ENCODE measurements around the gene ADAMTS16.
A peak's percentile ranks its signal among the peaks of the same experiment; 100 is the strongest.

Gene ADAMTS16

GRCh38 chr5:5189051-5189430 is 48.9 kb downstream of the ADAMTS16 start:
- Histone ChIP-seq H3K36me3 (ENCODE audit: control insufficient read depth in 1 of 2, insufficient read depth in 2 of 2, low read depth in 1 of 2, low read length in 2 of 2) (peaks cover 0 to 2% of the 10 kb centered on the region in 2 experiments), H3K14ac (ENCODE audit: low read length in 2 of 2) (no peak overlapping the region), H3K9me3 (ENCODE audit: control insufficient read depth, low read length) (no peaks in the 10 kb centered on the region), H2AFZ (ENCODE audit: low read depth, low read length) (no peak overlapping the region), H2AK5ac (ENCODE audit: low read length, severe bottlenecking) (no peak overlapping the region), H2BK15ac (ENCODE audit: low read depth, poor library complexity, severe bottlenecking) (no peak overlapping the region), H3K27me3 (ENCODE audit: control insufficient read depth in 1 of 2, insufficient read depth in 1 of 2, low read length in 2 of 2) (no peaks in the 10 kb centered on the region), H2BK12ac (ENCODE audit: low read length in 2 of 2) (no peak overlapping the region), H2BK5ac (ENCODE audit: low read depth, low read length, poor library complexity, severe bottlenecking) (no peak overlapping the region), H2BK120ac (ENCODE audit: low read depth, low read length) (no peak overlapping the region), H3K27ac (ENCODE audit: low read length, poor library complexity, severe bottlenecking) (no peak overlapping the region), H4K8ac (ENCODE audit: low read length) (no peak overlapping the region), H3K4me2 (ENCODE audit: low read length, poor library complexity, severe bottlenecking) (no peak overlapping the region), H3K4me1 (ENCODE audit: control insufficient read depth, insufficient read depth, low read depth, low read length) (peaks cover 11% of the 10 kb centered on the region), H3K18ac (ENCODE audit: low read depth in 1 of 2, low read length in 2 of 2) (no peak overlapping the region), H3K23ac (ENCODE audit: low read length in 2 of 2) (no peak overlapping the region), H3K79me1 (replicated peaks; ENCODE audit: low read length, poor library complexity, severe bottlenecking) (no peaks in the 10 kb centered on the region), H3K4me3 (ENCODE audit: insufficient read depth in 1 of 2, low read depth in 1 of 2, low read length in 2 of 2) (no peak overlapping the region), H4K91ac (ENCODE audit: low read length) (no peak overlapping the region), H3K9ac (ENCODE audit: low read length) (no peak overlapping the region), H3K4ac (ENCODE audit: low read depth in 1 of 2, low read length in 2 of 2) (no peak overlapping the region)
- no peak for DNase-seq
- WGBS = 93% methylated on average over 5 of the region's 7 CpGs

- 58% methylated on average over 2 of the region's 3 CpGs for WGBS
- H3K23ac ChIP-seq (ENCODE audit: low read length in 2 of 2) = no peak overlapping the region
- H3K18ac ChIP-seq (ENCODE audit: low read depth in 1 of 2, low read length in 2 of 2) = no peak overlapping the region
- H3K14ac ChIP-seq (ENCODE audit: low read length in 2 of 2) = no peak overlapping the region
- H2AK5ac ChIP-seq (ENCODE audit: low read length, severe bottlenecking) = no peak overlapping the region
- no peak overlapping the region for H3K4ac ChIP-seq (ENCODE audit: low read depth in 1 of 2, low read length in 2 of 2)
- no peaks in the 10 kb centered on the region for H3K79me1 ChIP-seq (replicated peaks; ENCODE audit: low read length, poor library complexity, severe bottlenecking)
- H4K91ac ChIP-seq (ENCODE audit: low read length) = no peak overlapping the region
- H2AFZ ChIP-seq (ENCODE audit: low read depth, low read length) = no peak overlapping the region
- DNase-seq = no peak
- no peak overlapping the region for H2BK120ac ChIP-seq (ENCODE audit: low read depth, low read length)
- H2BK5ac ChIP-seq (ENCODE audit: low read depth, low read length, poor library complexity, severe bottlenecking) = no peak overlapping the region
- H3K36me3 ChIP-seq (ENCODE audit: control insufficient read depth in 1 of 2, insufficient read depth in 2 of 2, low read depth in 1 of 2, low read length in 2 of 2) = no peaks in the 10 kb centered on the region
- H3K4me1 ChIP-seq (ENCODE audit: control insufficient read depth, insufficient read depth, low read depth, low read length) = peaks cover 10% of the 10 kb centered on the region
- no peak overlapping the region for H3K4me2 ChIP-seq (ENCODE audit: low read length, poor library complexity, severe bottlenecking)
- peak overlapping the region; percentile 44 for H3K27ac ChIP-seq (ENCODE audit: low read length, poor library complexity, severe bottlenecking)
- H2BK15ac ChIP-seq (ENCODE audit: low read depth, poor library complexity, severe bottlenecking) = no peak overlapping the region
- H3K9ac ChIP-seq (ENCODE audit: low read length) = no peak overlapping the region
- no peaks in the 10 kb centered on the region for H3K27me3 ChIP-seq (ENCODE audit: control insufficient read depth in 1 of 2, insufficient read depth in 1 of 2, low read length in 2 of 2)
- no peak overlapping the region for H3K4me3 ChIP-seq (ENCODE audit: insufficient read depth in 1 of 2, low read depth in 1 of 2, low read length in 2 of 2)
- no peak overlapping the region for H4K8ac ChIP-seq (ENCODE audit: low read length)
- H2BK12ac ChIP-seq (ENCODE audit: low read length in 2 of 2) = no peak overlapping the region
- H3K9me3 ChIP-seq (ENCODE audit: control insufficient read depth, low read length) = no peaks in the 10 kb centered on the region
These were observed 51.8 kb downstream of the ADAMTS16 start for GRCh38 chr5:5191906-5192305.

- no peak overlapping the region for H4K91ac ChIP-seq (ENCODE audit: low read length)
- 10% methylated on average over 1 of the region's 2 CpGs for WGBS
- no peak overlapping the region for H4K8ac ChIP-seq (ENCODE audit: low read length)
- no peak overlapping the region for H2BK15ac ChIP-seq (ENCODE audit: low read depth, poor library complexity, severe bottlenecking)
- H3K79me1 ChIP-seq (replicated peaks; ENCODE audit: low read length, poor library complexity, severe bottlenecking) = no peaks in the 10 kb centered on the region
- H3K14ac ChIP-seq (ENCODE audit: low read length in 2 of 2) = no peak overlapping the region
- no peak overlapping the region for H3K4ac ChIP-seq (ENCODE audit: low read depth in 1 of 2, low read length in 2 of 2)
- no peaks in the 10 kb centered on the region for H3K27me3 ChIP-seq (ENCODE audit: control insufficient read depth in 1 of 2, insufficient read depth in 1 of 2, low read length in 2 of 2)
- H2BK12ac ChIP-seq (ENCODE audit: low read length in 2 of 2) = no peak overlapping the region
- H3K4me1 ChIP-seq (ENCODE audit: control insufficient read depth, insufficient read depth, low read depth, low read length) = peaks cover 8% of the 10 kb centered on the region
- no peak overlapping the region for H3K18ac ChIP-seq (ENCODE audit: low read depth in 1 of 2, low read length in 2 of 2)
- no peak overlapping the region for H2BK120ac ChIP-seq (ENCODE audit: low read depth, low read length)
- peak; percentile 5 for DNase-seq
- peak overlapping the region; percentile 44 for H3K27ac ChIP-seq (ENCODE audit: low read length, poor library complexity, severe bottlenecking)
- H3K4me2 ChIP-seq (ENCODE audit: low read length, poor library complexity, severe bottlenecking) = no peak overlapping the region
- H3K36me3 ChIP-seq (ENCODE audit: control insufficient read depth in 1 of 2, insufficient read depth in 2 of 2, low read depth in 1 of 2, low read length in 2 of 2) = no peaks in the 10 kb centered on the region
- peak overlapping the region; percentile 74 for H2AK5ac ChIP-seq (ENCODE audit: low read length, severe bottlenecking)
- no peak overlapping the region for H3K23ac ChIP-seq (ENCODE audit: low read length in 2 of 2)
- no peak overlapping the region for H2AFZ ChIP-seq (ENCODE audit: low read depth, low read length)
- H3K9me3 ChIP-seq (ENCODE audit: control insufficient read depth, low read length) = no peaks in the 10 kb centered on the region
- H2BK5ac ChIP-seq (ENCODE audit: low read depth, low read length, poor library complexity, severe bottlenecking) = no peak overlapping the region
- H3K9ac ChIP-seq (ENCODE audit: low read length) = no peak overlapping the region
- no peak overlapping the region for H3K4me3 ChIP-seq (ENCODE audit: insufficient read depth in 1 of 2, low read depth in 1 of 2, low read length in 2 of 2)
These were observed 52.6 kb downstream of the ADAMTS16 start for GRCh38 chr5:5192681-5193080.

GRCh38 chr5:5195128-5195918 is 55.2 kb downstream of the ADAMTS16 start:
- no peak overlapping the region for H2BK120ac ChIP-seq (ENCODE audit: low read depth, low read length)
- no peak overlapping the region for H4K91ac ChIP-seq (ENCODE audit: low read length)
- H3K36me3 ChIP-seq (ENCODE audit: control insufficient read depth in 1 of 2, insufficient read depth in 2 of 2, low read depth in 1 of 2, low read length in 2 of 2) = no peaks in the 10 kb centered on the region
- no peak overlapping the region for H3K18ac ChIP-seq (ENCODE audit: low read depth in 1 of 2, low read length in 2 of 2)
- 94% methylated on average over 2 of the region's 4 CpGs for WGBS
- H3K4ac ChIP-seq (ENCODE audit: low read depth in 1 of 2, low read length in 2 of 2) = no peak overlapping the region
- H3K9ac ChIP-seq (ENCODE audit: low read length) = no peak overlapping the region
- no peak overlapping the region for H4K8ac ChIP-seq (ENCODE audit: low read length)
- peaks cover 7% of the 10 kb centered on the region for H3K4me1 ChIP-seq (ENCODE audit: control insufficient read depth, insufficient read depth, low read depth, low read length)
- peaks cover 7% of the 10 kb centered on the region for H3K9me3 ChIP-seq (ENCODE audit: control insufficient read depth, low read length)
- H2AK5ac ChIP-seq (ENCODE audit: low read length, severe bottlenecking) = no peak overlapping the region
- no peak overlapping the region for H3K14ac ChIP-seq (ENCODE audit: low read length in 2 of 2)
- no peak overlapping the region for H2BK15ac ChIP-seq (ENCODE audit: low read depth, poor library complexity, severe bottlenecking)
- no peak for DNase-seq
- H2AFZ ChIP-seq (ENCODE audit: low read depth, low read length) = no peak overlapping the region
- no peak overlapping the region for H3K4me2 ChIP-seq (ENCODE audit: low read length, poor library complexity, severe bottlenecking)
- H2BK5ac ChIP-seq (ENCODE audit: low read depth, low read length, poor library complexity, severe bottlenecking) = no peak overlapping the region
- H3K4me3 ChIP-seq (ENCODE audit: insufficient read depth in 1 of 2, low read depth in 1 of 2, low read length in 2 of 2) = no peak overlapping the region
- H2BK12ac ChIP-seq (ENCODE audit: low read length in 2 of 2) = no peak overlapping the region
- no peaks in the 10 kb centered on the region for H3K27me3 ChIP-seq (ENCODE audit: control insufficient read depth in 1 of 2, insufficient read depth in 1 of 2, low read length in 2 of 2)
- H3K23ac ChIP-seq (ENCODE audit: low read length in 2 of 2) = no peak overlapping the region
- no peak overlapping the region for H3K27ac ChIP-seq (ENCODE audit: low read length, poor library complexity, severe bottlenecking)
- H3K79me1 ChIP-seq (replicated peaks; ENCODE audit: low read length, poor library complexity, severe bottlenecking) = no peaks in the 10 kb centered on the region

All from mesenchymal stem cell (in vitro differentiated cells and primary cell).